A673 (cell line): Measurements from ENCODE around the gene ANAPC16. TPM values are rescaled to one million over a fixed set of nuclear protein-coding genes. Genes with fewer than 3 reads are reported as not detected.

Experiments
- BruUV-seq: library from RNA; stranded (reverse); fragments of 400-500 nt; replicated peaks from 2 replicates; lab custom pipeline; 2021; lab: Mats Ljungman, UMichigan
- CTCF ChIA-PET: fragments of 300-600 bp; sonication (Branson Sonifier 250); formaldehyde crosslinking; loops from one replicate; lab custom pipeline; 2022; ENCODE audit warnings: antibody characterized with exemption; lab: Charles Lee
- POLR2A ChIA-PET: fragments of 300-600 bp; sonication (Branson Sonifier 250); formaldehyde crosslinking; loops from one replicate; lab custom pipeline; 2022; ENCODE audit warnings: antibody characterized with exemption; ENCODE audit not compliant: low non-redundant PET; lab: Charles Lee
- DNase-seq: peaks from one replicate; pipeline ENCODE4 v3.0.0-alpha.2; 2015; ENCODE audit warnings: low spot score
- H3K27ac ChIP-seq: fragments of 200-600 bp; sonication (generic); 2 replicates; pipeline ENCODE4 v1.5.1; 2016; ENCODE audit warnings: mixed run types, low read depth, mild to moderate bottlenecking, mixed read lengths, antibody characterized with exemption, low read length; ENCODE audit not compliant: poor library complexity, severe bottlenecking
- H3K27me3 ChIP-seq: fragments of 200-600 bp; sonication (generic); replicated peaks from 2 replicates; pipeline ENCODE4 v1.6.1; 2017; ENCODE audit warnings: mixed run types, low read depth, mild to moderate bottlenecking, mixed read lengths, antibody characterized with exemption, low read length; ENCODE audit not compliant: insufficient read depth, poor library complexity
- H3K36me3 ChIP-seq: fragments of 200-600 bp; sonication (generic); 2 replicates; pipeline ENCODE4 v1.6.1; 2016; ENCODE audit warnings: mixed run types, mild to moderate bottlenecking, mixed read lengths, antibody characterized with exemption, low read length; ENCODE audit not compliant: insufficient read depth, poor library complexity, severe bottlenecking
- H3K4me1 ChIP-seq: fragments of 200-600 bp; sonication (generic); 2 replicates; pipeline ENCODE4 v1.6.1; 2017; ENCODE audit warnings: mixed run types, mild to moderate bottlenecking, mixed read lengths, antibody characterized with exemption, low read length; ENCODE audit not compliant: insufficient read depth, poor library complexity, severe bottlenecking
- H3K4me3 ChIP-seq: fragments of 200-600 bp; sonication (generic); 2 replicates; pipeline ENCODE4 v1.5.1; 2016; ENCODE audit warnings: low read depth, mixed run types, mild to moderate bottlenecking, mixed read lengths, low read length; ENCODE audit not compliant: poor library complexity, severe bottlenecking
- H3K9me3 ChIP-seq: fragments of 200-600 bp; sonication (generic); 2 replicates; pipeline ENCODE4 v1.6.1; 2016; ENCODE audit warnings: mixed run types, low read depth, mild to moderate bottlenecking, mixed read lengths, antibody characterized with exemption, low read length; ENCODE audit not compliant: poor library complexity, severe bottlenecking
- EZH2 ChIP-seq: fragments of 200-600 bp; sonication (generic); IDR thresholded peaks from 2 replicates; pipeline ENCODE4 v1.6.1; 2017; ENCODE audit warnings: borderline replicate concordance, low read depth, mild to moderate bottlenecking, mixed read lengths, antibody characterized with exemption, low read length; ENCODE audit not compliant: poor library complexity, severe bottlenecking
- intact Hi-C: fragments of 100-400 bp; cut with micrococcal nuclease; formaldehyde crosslinking; loops from one replicate; pipeline ENCODE4 v1.10.0; 2022; ENCODE audit not compliant: unreplicated experiment
- total RNA-seq: library from RNA; stranded (reverse); gene quantifications from 2 replicates; pipeline ENCODE4 v1.2.3, GENCODE V29; 2021
- TF ChIP-seq, protein P1 (sequence below): fragments of 300-800, 200-600 bp; sonication (generic); conservative IDR thresholded peaks from 2 replicates; pipeline ENCODE4 v1.5.1; 2017; ENCODE audit warnings: low read depth, mild to moderate bottlenecking, antibody characterized with exemption, low read length, moderate library complexity, mixed read lengths

The ANAPC16 gene
- total RNA-seq, 1 experiment from 2014 or later: 57.6 TPM

DNA sequence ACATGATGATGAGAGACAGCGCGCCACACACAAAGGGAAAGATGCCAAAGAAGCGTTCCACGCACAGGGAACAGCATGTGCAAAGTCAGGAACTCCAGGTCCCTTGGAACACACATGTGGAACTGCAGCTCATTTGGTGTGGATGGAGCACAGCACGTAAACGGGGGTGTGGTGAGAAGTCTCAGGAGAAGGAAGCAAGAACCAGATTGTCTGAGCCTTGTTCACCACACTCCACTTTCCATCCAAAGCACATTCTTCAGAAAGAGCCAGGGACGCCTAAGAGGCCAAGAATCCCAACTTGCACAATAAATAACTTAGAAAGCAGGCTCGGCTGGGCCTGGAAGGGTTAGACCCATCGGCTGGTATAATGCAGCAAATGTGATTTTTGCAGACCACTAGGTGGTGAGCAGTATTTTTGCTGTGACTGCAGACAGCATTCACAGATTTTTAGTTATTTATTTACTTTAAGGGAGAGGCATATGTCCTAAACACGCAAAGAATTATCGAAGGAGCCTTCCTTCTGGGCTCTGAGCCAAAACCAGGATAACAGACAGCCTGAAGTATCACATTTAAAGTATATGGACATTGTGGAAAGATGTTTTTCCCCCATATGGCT, 28.1 kb downstream of the ANAPC16 start:
- intact Hi-C loops: no loop called here
- CTCF ChIA-PET: no interaction called here
- POLR2A ChIA-PET: no interaction called here
- peaks cover 21% of the 10 kb centered on the region for H3K4me1 ChIP-seq
- no TSS peak for BruUV-seq
- peak overlapping the region; percentile 44 for H3K27ac ChIP-seq
- no peak for TF ChIP-seq EZH2
- TF ChIP-seq, protein P1, sequence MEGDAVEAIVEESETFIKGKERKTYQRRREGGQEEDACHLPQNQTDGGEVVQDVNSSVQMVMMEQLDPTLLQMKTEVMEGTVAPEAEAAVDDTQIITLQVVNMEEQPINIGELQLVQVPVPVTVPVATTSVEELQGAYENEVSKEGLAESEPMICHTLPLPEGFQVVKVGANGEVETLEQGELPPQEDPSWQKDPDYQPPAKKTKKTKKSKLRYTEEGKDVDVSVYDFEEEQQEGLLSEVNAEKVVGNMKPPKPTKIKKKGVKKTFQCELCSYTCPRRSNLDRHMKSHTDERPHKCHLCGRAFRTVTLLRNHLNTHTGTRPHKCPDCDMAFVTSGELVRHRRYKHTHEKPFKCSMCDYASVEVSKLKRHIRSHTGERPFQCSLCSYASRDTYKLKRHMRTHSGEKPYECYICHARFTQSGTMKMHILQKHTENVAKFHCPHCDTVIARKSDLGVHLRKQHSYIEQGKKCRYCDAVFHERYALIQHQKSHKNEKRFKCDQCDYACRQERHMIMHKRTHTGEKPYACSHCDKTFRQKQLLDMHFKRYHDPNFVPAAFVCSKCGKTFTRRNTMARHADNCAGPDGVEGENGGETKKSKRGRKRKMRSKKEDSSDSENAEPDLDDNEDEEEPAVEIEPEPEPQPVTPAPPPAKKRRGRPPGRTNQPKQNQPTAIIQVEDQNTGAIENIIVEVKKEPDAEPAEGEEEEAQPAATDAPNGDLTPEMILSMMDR: peak; percentile 45
- no peaks in the 10 kb centered on the region for H3K36me3 ChIP-seq
- H3K9me3 ChIP-seq: no peaks in the 10 kb centered on the region
- DNase-seq: peak; percentile 43
- no peaks in the 10 kb centered on the region for H3K27me3 ChIP-seq
- H3K4me3 ChIP-seq: no peak overlapping the region

DNA sequence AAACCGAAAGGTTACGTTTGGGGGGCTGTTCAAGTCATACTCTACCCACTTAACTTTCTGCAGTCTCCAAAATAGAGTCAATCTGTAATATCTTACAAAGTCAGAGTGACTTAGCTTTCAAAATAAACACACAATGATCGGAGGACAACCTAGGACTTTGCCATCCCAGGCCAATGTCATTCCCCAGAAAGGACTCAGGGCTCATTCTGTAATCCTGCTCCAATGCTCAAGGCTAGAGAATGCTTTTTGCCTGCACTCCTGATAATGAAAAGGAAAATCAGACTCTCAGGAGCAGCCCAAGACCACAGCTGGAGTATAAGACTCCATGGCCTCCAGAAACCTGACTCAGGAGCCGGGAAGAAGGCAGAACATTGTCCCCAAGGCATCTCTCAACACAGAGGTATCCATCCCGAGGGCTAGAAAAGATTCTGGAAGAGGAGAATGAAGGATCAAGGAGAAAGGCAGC, 28.8 kb downstream of the ANAPC16 start:
- Histone ChIP-seq H3K27ac (peak overlapping the region; percentile 44), H3K9me3 (no peaks in the 10 kb centered on the region), H3K27me3 (no peaks in the 10 kb centered on the region), H3K4me1 (peaks cover 21% of the 10 kb centered on the region), H3K4me3 (no peak overlapping the region), H3K36me3 (no peaks in the 10 kb centered on the region)
- ChIA-PET CTCF (no interaction called here), POLR2A (no interaction called here)
- DNase-seq: no peak
- no peak for TF ChIP-seq EZH2
- no TSS peak for BruUV-seq
- intact Hi-C loops: no loop called here

DNA sequence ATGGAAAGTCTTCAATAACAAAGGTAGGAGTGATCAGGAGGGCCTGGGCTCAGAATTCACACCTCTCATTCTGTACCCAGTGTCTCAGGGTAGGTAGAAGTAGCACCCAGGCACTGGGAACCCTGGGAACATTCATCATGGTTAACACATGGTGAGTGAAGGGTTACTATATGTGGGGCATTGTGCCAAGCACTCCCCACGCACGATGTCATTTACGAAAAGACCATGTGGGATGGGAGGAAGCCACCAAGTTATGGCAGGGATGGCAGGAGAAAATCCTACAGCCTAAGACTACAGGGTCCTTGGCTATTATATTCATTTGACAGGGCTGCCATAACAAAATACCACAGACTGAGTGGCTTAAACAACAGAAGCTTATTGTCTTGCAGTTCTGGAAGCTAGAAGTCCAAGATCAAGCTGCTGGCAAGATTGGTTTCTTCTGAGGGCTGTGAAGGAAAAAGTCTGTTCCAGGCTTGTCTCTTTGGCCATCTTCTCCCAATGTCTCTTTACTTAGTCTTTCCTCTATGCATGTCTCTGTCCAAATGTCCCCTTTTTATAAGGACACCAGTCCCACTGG, 30.2 kb downstream of the ANAPC16 start:
- CTCF ChIA-PET: no interaction called here
- no peak overlapping the region for H3K4me3 ChIP-seq
- POLR2A ChIA-PET: no interaction called here
- H3K4me1 ChIP-seq: peaks cover 21% of the 10 kb centered on the region
- no peak overlapping the region for H3K27ac ChIP-seq
- no peaks in the 10 kb centered on the region for H3K36me3 ChIP-seq
- no peaks in the 10 kb centered on the region for H3K9me3 ChIP-seq
- DNase-seq: no peak
- no TSS peak for BruUV-seq
- no peak for TF ChIP-seq EZH2
- TF ChIP-seq, protein P1: no peak
- no peaks in the 10 kb centered on the region for H3K27me3 ChIP-seq
- intact Hi-C loops: no loop called here
